Tibial nerve (tissue), 4 donors: Measurements from ENCODE around the gene XPO5.

ENCODE experiments used
- CTCF ChIP-seq, 5 experiments: fragments of 200-600 bp in 3 of 5; fragments of 450-650 bp in 2 of 5; sonication (generic) in 3 of 5; IDR thresholded peaks; one replicate each; pipeline ENCODE4 v1.5.1; 2016 to 2019; ENCODE audit warnings: antibody characterized with exemption in 5 of 5, mild to moderate bottlenecking in 3 of 5, moderate library complexity in 2 of 5
- EP300 ChIP-seq, 2 donors: sonication (generic); formaldehyde crosslinking; IDR thresholded peaks; one replicate each; pipeline ENCODE4 v1.6.1; 2017; ENCODE audit warnings: antibody characterized with exemption in 2 of 2, mild to moderate bottlenecking in 1 of 2
- POLR2A ChIP-seq, 2 donors: fragments of 450-650 bp; IDR thresholded peaks; one replicate each; pipeline ENCODE4 v1.6.1; 2017; ENCODE audit warnings: antibody characterized with exemption in 2 of 2, mild to moderate bottlenecking in 2 of 2, moderate library complexity in 2 of 2

- TF ChIP-seq CTCF (IDR thresholded peaks at IDR 0.05): no peak
- TF ChIP-seq POLR2A (IDR thresholded peaks at IDR 0.05): no peak
- no peak for TF ChIP-seq EP300 (IDR thresholded peaks at IDR 0.05)
Measured at GRCh38 chr6:43582911-43583310, 7.1 kb upstream of the XPO5 start.
